ENCODE data around the gene MYO1G. TPM values are rescaled to one million over a fixed set of nuclear protein-coding genes. Genes with fewer than 3 reads are reported as not detected.

MYO1G gene
- total RNA-seq, 1 donor from 2014 or later, result 403 TPM

DNA sequence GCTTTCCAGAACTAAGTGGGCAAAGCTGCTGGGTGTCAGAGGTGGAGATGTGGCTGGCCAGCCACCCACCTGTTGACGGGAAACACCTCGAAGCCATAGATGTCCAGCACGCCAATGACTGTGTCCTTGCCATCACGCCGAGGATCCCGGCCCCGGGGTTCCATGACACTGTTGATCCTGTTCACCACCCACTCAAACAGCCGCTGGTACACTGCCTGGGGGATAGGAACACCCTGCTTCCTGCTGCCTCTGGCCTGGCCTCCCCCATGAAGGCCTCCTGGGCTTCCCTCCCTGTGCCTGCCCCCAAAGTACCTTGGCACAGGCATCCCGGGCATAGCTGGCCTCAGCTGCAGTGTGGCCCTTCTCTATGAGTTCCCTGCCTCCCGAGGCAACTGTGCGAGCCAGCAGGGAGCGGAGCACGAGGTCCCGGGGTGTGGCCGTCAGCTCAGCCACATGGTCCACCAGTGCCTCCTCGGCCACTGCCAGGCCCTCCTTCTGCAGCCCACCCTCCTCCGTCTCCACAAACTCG, 8.2 kb downstream of the MYO1G start:
- intact Hi-C loops (cut with micrococcal nuclease), result loop anchor here (10.0 kb wide), 1 partner anchor 1386 kb away; the partner anchor contains the start of gene STK17A

DNA sequence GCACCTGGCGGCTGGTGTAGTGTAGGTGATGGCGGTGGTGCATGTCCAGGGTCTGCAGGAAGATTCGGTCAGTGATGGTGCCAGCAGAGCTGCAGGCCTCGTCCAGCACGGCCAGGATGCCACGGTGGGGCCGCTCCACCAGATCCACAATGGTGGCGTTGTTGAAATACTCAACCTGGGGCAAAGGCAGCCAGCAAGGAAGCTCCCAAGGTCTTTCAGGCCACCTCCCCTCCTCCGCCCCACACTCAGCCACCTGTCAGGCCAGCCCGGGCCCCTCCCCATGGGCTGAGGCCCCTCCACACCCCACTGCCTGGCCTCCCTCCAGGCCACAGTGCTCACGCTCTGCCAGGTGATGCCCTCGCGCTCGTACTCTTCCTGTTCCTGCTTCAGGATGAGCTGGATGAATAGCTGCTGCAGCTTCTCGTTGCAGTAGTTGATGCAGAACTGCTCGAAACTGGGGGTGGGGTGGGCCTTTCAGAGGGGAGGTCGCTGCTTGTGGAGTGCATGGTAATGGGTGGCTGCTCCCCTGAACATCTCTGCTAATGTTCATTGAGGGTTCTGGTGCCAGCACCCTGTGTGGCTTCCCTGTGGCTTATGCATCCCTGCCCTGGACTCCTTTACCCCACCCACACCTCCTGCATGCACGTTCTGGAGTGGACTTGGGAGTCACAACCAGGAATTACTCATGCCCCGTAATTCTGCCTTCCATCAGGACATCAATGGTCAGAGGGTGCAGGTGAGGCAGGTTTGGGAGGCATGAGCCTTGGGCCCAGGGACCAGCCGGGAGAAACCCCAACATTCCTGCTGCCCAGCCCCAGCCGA, 8.9 kb downstream of the MYO1G start:
- intact Hi-C loops (cut with micrococcal nuclease), result loop anchor here (10.0 kb wide), 1 partner anchor 1385 kb away; the partner anchor contains the start of gene STK17A

DNA sequence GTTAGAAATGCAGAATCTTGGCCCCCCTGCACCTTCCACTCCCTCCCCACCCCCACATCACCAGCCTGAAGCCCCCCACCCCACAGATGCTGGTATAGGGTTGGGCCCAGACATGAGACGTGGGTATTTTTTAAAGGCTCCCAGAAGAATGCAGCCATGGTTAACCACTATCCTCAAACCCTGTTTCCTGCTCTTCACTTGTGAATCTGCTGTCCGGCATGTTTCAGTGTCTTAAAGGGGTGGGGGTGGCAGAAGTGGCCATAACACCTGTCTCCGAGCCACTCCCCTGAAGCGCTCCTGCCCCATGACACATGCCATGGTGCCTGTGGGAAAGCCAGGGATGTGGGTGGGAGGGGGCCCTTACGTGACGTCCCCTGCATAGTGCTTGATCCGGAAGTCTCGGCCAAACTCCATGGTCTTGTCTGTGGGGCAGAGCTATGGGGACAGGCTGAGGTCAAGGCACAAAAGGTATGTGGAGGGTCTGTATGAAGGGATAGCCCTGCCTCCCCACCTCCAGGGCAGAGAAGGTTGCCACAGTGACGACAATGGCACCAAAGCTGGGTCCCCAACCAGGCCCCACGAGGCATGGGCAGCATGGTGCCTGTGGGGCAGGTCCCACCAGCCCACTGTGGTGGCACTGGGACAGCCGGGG, 9.6 kb downstream of the MYO1G start:
- intact Hi-C loops (cut with micrococcal nuclease), result no loop called here

DNA sequence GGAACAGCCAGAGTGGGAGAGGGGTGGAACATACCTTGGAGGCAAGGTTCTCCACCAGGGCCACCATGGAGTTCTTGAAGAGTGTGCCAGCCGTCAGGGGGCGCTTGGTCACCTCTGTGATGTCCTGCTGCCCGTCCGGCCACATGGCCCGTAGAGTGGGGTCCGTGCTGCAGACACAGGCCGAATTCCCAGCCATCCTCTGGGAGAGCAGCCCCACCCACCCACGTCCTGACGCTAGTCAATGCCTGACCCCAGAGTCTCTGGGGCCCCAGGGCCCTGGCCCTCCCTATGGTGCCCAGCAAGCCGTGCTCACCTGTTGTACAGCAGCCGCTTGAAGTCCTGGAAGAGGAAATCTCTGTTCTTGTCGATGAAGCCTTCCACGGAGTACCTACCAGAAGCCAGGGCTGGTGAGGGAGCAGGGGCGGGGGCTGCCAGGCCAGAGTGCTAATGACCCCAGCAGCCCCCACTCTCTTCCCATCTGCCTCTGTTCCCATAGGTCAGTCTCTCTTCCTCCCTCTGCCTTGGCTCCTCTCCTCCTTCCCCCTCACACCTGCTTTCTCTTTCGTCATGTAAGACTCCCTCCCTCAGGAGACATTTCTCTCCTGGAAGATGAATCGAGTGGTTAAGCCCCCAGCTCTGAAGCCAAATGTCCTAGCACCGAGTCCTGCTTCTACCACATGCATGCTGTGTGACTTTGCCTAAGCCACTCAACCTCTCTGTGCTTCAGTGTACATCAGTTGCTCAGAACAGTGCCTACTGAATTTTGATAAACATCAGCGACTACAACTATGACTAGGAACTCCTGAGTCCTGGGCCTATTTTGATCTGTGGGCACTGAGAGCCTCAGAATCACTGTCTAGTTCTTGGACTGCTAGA, 11.0 kb downstream of the MYO1G start:
- intact Hi-C loops (cut with micrococcal nuclease), result no loop called here

DNA sequence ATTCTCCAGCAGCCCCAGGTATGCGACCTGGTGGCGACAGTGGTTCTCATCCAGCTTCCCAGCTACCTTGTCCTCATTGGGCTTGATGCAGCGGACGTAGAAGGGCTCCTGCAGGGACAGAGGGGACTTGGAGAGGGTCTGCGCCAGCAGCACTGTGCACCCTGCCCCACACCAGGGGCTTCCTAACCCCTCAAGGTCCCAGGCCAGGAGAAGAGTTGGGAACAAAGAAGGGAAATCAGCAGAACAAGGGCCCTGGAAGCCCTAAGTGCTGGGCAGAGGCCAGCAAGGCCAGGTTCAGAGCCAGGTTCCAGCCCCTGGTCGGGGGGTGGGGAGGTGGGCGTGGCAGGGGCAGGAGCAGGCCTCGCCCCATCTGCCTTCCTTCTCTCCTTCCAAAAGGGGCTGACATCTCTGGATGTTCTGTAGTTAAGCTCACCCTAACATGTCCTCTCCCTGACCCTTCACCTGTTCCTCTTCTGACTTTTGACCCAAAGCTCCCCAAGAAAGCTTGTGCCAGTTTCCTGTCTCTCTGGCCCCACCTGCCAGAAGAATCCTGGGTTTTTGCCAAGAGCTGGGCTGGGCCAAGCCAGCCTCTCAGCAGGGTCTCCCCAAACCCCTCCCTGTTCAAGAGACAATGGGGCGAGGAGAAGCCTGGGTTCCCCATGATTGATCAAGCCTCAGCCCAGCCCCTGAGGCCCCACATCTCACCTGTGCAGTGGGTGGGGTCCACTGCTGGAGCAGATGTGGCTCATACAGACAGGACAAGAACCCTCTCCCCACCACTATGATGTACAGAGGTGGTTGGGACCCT, 11.9 kb downstream of the MYO1G start:
- intact Hi-C loops (cut with micrococcal nuclease), result no loop called here

DNA sequence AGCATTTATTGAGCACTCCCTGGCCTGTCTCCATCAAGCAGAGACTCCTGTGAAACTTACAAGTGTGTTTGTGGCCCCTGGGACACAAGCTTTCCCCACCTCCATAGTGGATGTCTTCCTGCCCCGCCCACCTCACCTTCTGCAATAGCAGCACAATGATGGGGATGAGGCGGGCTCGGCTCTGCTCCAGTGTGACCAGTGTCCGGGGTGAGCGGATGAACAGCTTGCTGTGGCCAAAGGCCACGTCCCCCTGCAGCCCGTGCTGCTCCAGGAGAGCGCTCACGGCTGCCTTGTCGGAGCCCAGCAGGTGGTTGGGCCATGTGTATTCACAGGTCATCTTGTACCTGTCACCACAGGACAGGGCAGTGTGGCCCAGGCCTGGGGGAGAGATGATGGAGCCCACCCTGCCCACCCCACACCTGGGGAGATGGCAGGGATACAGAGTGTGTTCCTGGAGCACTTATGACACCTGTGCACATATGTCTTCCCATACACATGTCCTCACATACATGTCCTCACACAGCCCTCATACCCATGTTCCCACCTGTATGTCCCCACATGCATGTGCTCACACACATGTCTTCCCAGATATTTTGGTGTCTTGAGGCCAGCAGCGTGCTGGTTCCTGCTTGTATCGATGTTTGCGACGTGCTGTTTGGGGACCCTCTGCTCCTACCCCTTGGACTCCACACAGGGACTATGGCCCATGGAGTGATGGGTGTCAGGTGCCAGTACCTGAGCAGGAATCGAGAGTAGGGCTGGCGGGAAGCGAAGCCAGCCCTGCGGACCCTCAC, 12.7 kb downstream of the MYO1G start:
- intact Hi-C loops (cut with micrococcal nuclease), result no loop called here

DNA sequence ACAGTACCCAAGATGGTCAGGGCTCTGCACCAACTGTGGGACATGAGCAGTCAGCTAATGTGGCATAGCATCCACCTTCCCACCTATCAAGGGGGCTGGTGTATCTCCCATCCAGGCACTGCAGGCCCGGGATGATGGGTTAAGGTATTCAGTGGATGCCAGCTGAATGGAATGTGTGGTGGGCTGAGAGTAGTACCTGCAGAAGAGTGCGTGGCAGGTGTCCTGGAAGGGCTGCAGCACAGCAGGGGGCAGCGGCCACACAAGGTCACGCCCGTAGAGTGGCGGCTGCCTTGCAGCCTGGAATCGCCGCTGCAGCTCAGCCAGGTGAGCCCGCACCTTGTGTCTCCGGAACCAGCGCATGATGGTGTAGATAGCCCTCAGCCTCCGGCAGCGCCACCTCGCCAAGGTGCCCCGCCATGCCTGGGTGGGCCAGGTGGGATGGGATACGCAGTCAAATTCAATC, 13.3 kb downstream of the MYO1G start:
- intact Hi-C loops (cut with micrococcal nuclease), result no loop called here

DNA sequence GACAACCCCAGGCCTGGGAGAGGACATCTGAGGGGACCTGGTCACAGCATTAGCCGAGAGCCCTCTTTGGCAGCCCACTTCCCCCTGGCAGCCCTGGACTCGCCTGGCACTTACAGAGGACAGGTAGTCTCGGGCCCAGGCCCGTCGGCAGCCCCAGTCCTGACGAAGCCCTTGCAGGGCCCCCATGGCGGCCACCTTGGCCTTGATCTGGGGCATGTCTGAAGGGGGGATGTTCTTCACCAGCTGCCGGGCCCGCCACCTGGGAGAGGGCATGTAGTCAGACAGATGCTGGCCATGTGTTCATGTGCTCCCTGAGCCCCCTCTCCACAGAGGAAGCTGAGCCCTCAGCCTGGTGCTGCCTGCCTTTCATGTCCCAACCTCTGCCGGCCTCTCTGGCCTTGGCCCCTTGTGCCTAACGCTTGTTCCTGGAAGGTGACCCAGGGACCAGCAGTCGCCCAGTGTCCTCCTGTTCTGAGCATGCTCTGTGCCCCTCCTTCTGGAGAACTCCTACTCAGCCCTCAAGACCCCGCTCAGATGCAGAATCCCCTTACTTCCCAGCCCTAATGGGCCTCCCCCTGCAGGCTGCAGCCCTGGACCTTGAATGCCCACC, 13.9 kb downstream of the MYO1G start:
- intact Hi-C loops (cut with micrococcal nuclease), result no loop called here

DNA sequence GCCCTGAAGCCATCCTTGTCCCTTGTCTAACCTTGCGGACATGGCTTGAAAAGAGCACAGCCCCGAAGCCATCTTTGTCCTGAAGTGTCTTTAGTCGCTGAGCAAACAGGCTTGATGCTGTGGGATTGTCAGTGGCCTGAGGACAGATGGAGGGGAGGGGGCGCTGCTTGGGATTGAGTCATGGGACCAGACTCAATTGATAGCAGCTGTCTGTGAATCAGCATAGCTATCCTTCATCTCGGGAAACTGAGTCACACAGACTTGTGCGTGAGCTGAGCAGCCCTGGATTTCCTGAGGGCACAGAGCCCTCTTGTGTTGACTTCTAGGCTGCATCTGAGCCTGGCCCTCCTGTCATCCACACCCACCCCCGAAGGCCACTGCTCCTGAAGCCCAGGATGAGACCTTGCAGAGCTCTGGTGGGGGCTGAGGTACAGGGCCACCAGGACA, 14.4 kb downstream of the MYO1G start:
- intact Hi-C loops (cut with micrococcal nuclease), result no loop called here

DNA sequence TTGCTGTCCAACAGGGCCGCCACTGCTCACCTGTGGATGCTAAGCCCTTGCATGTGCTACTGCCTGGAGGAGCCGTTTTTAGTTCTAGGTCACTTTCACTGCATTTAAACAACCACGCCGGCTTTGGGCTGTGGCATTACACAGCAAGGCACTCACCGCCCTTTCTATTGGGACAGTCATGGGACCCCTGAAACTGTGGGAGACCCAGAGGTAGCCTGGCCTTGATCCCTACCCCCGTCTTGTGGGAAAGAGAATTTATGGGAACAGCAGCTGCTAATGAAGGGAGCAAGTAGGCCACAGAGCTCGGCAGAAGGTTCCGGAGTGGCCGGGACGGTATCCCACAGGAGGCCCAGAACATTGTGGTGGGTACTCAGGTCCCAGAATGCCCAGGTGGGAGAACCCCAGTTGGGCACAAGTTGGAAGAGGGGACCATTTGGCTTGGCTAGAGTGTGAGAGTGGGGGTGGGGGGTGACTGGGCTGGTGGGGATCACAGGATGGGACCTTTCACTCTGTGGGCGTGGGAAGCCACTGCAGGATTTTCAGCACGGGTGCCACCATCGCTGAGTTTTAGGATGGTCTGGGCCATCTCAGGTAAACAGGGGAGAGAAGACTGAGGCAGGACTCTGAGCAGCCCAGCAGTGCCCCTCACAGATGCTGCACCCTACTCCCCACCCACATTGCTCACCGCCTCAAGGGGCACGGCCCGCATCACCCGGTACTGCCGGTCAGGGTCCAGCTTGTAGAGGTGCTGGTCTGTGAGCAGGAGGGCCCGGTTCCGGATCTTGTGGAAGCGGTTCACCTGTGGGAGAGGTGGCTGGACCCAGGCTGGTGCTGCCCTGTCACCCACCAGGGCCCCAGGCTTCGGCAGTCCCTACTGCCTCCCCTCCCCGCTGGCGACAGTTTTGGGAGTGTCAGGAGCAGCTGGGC, 15.2 kb downstream of the MYO1G start:
- intact Hi-C loops (cut with micrococcal nuclease), result no loop called here

DNA sequence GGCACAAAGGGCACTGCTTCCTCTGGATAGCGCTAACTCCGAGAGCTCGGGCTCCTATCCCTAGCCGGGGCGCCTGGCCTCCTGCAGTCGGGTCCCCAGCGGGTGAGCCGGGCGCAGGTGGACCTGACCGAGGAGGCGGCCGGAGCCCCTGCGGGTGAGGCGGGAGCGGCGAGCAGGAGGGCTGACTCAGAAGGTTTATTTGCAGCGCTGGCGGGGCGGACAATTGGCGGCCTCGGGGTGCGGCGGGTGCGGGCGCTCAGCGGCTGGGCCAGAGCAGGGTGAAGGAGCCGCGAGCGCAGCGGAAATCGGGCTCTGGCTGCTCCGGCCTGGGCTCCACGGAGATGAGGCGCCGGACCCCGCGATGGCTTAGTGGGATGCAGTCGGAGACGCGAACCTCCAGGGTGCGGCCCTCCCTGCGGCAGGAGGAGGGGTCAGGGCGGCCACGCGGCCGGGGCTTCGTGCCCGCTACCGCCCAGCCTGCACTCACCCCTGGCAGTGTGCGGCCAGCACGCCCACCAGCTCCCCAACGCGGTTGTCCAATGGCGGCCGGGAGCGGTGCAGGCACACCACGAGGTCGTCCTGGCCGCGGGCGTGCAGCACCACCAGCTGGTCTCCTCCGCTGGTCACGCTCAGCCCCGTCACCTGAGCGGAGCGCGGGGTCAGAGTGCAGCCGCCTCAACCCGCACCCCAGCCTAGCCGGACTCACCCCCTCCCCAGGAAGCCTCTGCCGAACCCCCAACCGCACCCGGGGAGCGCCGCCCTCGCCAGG, 16.1 kb downstream of the MYO1G start:
- intact Hi-C loops (cut with micrococcal nuclease), result no loop called here

DNA sequence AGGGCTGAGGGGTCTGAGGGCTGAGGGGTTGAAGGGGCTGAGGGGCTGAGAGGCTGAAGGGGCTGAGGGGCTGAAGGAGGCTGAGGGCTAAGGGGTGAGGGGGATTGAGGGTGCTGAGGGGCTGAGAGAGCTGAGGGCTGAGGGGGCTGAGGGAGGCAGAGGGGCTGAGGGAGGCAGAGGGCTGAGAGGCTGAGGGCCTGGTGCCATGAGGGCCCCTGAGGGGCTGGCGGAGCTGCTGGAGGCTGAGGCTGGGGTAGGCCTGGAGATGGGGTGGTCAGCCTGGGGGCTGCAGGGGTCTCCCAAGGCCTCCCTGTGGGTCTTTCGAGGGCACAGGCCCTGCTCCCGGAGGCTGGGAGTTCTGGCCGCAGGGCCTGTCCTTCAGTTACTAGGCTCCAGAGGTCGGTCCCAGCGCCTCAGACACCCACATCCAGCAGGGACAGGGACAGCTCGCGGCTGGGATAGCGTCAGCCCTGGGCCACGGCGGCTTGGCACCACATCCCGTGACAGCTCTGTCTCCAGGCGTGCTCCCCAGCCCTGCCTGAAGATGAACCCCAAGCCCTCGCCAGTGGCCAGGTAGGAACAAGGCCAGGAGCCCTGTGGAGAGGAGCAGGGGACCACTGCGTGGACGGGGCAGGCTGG, 16.9 kb downstream of the MYO1G start:
- intact Hi-C loops (cut with micrococcal nuclease), result no loop called here

DNA sequence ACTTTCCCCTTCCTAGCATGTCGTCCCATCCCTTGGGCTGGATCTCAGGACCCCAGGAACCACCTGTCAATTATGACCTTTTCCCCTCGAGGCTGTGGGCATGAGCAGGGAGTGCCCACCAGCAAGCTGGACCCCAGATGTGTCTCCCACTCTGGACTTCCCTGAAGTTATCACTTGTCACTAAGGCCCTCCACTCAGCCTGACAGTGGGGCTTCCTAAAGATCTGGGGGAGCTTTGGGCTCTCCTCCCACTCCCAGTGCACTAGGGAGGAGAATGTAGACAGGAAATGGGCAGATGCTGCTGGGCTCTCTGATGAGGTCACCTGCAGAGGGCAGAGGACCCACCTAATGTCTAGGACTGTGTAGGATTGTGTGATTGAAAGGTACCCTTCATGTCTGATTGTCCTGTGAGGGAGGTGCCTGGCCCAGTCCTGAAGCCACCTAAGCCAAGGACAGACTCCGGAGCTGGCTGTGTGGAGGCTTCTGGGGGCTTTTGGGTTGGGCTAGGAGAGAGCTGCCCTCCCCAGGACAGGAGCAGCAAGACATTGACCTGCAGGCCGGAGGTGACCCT, 18.7 kb downstream of the MYO1G start:
- intact Hi-C loops (cut with micrococcal nuclease), result no loop called here

DNA sequence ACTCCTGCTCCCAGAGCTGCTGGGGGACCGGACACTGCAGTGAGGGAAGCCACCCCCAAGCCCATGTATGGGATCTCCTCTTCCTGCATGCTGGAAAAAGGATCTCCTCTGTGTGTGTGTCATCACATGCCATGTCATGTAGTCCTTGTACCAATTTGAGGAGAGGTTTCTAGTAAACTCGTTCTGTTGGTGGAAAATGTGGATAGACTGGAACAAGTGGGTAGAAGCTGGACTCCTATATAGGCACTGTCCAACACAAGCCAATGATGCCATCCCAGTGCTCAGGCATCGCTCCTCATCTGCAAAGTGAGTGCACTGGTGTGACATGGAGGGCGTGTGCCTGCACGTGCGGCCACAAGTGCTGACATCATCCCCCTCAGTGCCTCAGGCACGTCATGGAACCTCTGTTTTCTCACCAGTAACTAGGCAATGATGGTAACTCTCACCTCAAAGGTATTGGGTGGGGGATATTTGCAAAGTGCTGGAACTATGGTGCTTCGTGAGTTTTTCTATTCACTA, 19.3 kb downstream of the MYO1G start:
- intact Hi-C loops (cut with micrococcal nuclease), result loop anchor here (1.0 to 5.0 kb wide), 2 partner anchors 18 to 892 kb away; partner anchors contain the start of gene PGAM2

DNA sequence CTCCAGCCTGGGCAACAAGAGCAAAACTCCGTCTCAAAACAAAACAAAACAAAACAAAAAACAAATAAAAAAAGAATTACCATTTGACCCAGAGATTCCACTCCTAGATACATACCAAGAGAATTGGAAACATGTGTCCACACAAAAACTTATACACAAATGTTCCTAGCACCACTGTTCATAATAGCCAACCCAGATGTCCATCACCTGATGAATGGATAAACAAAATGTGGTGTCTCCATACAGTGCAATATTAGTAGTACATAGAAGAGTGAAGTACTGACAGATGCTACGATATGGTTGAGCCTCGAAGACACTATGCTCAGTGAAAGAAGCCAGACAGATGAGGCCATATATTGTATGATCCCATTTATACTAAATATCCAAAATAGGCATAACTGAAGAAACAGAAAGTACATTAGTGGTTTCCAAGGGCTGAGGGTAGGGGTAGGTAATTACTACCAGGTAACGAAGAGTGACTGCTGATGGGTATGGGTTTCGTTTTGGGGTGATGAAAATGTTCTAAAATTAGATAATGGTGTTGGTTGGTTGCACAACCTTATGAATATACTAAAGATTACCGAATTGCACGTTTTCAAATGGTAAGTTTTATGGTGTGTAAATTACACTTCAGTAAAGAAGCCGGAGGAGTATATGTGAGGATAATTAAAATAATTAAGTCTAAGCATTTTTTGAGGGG, 20.0 kb downstream of the MYO1G start:
- intact Hi-C loops (cut with micrococcal nuclease), result loop anchor here (1.0 to 5.0 kb wide), 2 partner anchors 19 to 891 kb away; partner anchors contain the start of gene PGAM2

Measured in T-helper 1 cell treated with Interleukin-12 subunit alpha and Interleukin-12 subunit beta and Interleukin-4 antibody, amounts not matched to agents 30 ng/mL and 1 ng/mL, for 36 hours (primary cell).